CD4-positive, alpha-beta T cell treated with Interleukin-21 for 1 hour (primary cell): ENCODE results near the gene MBD1.
A peak's percentile ranks its signal among the peaks of the same experiment; 100 is the strongest.
"Not testable (repeated sequence)": the region's sequence is repeated elsewhere in the genome, so short reads cannot be mapped to it uniquely, and the experiment has no call there.

Source experiments
- DNase-seq: peaks from one replicate; pipeline ENCODE4 v3.0.0-alpha.2; 2020

The MBD1 gene

DNA sequence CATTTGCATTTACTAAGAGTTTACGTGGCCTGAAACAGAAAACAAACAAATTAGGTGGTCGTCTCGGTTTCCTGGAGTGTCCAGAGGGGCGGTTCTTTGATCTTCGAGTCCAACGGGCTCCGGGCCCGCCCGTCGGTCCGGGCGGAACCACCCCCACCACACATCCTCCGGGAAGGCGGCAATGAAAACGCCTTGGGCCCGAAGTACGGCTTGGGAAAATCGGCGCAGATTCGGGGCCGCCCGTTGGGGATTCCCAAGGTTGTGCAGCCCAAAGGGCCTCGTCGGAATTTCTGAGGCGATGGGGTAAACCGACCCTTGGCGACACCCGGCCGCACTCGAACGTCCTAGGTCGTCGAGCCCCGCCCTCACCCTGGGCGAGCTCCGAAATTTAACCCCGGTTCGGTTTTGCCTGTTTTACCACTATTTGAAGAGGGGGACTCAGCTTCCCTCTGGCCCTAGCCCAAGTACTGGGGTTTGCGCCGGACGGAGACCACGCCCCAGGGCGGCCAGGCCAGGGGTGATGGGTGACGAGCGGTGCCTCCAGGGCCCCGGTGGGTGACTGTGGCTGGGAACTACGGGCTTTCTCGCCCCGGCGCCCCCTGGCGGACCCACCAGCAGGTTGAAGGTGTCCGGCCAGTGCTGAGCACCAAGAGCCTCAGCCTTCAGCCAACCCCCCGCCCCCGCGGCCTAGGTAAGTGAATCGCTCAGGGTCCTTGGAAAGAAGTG is 13.1 kb downstream of the MBD1 start:
- DNase-seq: peak; percentile 81

- peak; percentile 88 for DNase-seq
Measured at GRCh38 chr18:50266248-50266704, 15.0 kb downstream of the MBD1 start, which contains the start of gene CFAP53. Gene CFAP53 (minus strand): TSS chr18:50266495. CDS start chr18:50266404, 91 bp downstream.

GRCh38 chr18:50262977-50263376 is 18.3 kb downstream of the MBD1 start:
- no peak for DNase-seq

DNA sequence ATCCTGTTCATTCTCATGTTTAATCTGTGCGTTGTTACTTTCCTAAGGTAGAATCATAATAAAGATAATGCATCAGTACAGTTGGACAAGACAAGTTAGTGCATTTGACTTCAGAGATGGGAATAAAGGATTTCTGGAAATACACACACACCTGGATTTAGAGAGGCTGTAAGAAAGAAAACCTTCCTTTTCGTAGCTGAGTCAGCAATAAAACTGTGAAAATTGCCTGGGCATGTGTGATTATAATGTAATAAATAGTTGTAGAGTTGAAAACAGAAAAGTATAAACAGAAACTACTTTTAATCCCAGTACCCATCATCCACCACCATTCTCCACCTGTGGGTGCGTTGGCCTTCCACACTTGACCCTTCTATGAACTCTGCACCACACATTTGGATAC is 30.4 kb downstream of the MBD1 start:
- DNase-seq: no peak

DNA sequence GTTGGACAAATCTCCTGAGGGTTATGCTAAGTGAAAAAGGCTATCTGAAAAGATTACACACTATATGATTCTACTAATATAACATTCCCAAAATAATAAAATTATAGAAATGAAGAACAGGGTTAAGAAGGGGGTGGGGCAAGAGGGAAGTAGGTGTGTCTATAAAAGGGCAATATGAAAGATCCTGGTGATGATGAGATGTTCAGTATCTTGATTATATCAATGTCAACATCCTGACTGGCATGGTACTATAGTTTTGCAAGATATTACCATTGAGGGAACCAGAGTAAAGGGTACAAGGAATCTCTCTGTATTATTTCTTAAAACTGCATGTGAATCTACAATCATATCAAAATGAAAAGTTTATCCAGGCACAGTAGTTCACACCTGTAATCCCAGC is 31.7 kb downstream of the MBD1 start:
- DNase-seq: no peak

DNA sequence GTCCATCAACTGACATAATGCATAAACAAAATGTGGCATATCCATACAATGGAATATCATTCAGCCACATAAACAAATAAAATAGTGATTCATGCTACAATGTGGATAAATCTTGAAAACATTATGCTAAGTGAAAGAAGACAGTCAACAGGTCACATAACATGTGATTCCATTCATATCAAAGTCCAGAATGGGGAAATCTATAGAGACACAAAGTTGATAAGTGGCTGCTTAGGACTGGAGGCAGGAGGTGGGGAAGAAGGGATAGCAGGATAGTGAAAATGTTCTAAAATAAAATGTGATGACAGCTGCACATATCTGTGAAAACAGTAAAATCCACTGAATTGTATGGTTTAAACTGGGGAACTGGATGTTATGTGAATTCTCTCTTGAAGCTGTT is 33.8 kb downstream of the MBD1 start:
- DNase-seq: no peak

GRCh38 chr18:50241768-50242167 is 39.6 kb downstream of the MBD1 start:
- DNase-seq: not testable (repeated sequence)

GRCh38 chr18:50240080-50240563 is 41.2 kb downstream of the MBD1 start:
- no peak for DNase-seq

DNA sequence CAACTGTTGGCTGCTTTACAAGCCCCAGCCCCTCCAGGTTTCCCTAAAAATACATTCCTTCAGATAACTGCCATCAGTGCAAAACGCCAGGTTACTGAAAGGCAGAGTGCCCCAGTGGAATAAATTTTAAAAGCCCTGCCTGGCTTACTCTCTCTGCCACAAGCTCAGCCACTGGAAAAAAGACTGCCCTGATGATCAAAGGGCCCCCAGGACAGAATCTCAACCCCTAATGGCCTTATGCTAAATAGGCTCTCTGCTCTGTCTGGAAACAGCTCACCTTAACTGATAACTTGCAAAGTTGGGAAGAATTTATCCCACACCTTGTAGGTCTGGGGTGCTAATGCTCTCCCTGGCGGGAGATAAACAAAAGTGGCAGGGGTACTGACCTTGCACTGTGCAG is 48.9 kb downstream of the MBD1 start:
- DNase-seq: no peak

GRCh38 chr18:50231621-50232020 is 49.7 kb downstream of the MBD1 start:
- DNase-seq: no peak

DNA sequence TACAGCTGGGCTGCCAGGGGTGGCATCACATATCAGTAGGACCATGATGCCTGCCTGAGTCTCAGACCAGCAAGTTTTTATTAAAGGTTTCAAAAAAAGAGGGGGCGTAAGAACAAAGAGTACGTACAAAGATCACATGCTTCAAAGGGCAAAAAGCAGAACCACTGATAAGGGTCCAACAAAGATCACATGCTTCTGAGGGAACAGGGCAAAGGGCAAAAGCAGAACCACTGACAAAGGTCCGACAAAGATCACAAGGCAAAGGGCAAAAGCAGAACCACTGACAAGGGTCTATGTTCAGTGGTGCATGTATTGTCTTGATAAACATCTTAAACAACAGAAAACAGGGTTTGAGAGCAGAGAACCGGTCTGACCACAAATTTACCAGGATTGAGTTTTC is 61.1 kb downstream of the MBD1 start:
- DNase-seq: not testable (repeated sequence)
